Stomach (tissue), 4 donors: ENCODE data around the gene UBXN1.

ENCODE experiments used
- CTCF ChIP-seq, 7 experiments: fragments of 450-650 bp in 4 of 7; fragments of 200-600 bp in 3 of 7; sonication (generic) in 3 of 7; IDR thresholded peaks; one replicate each; pipeline ENCODE4 v1.5.1; 2016 to 2019; ENCODE audit warnings: antibody characterized with exemption in 7 of 7, control low read depth in 2 of 7, mild to moderate bottlenecking in 1 of 7
- POLR2A ChIP-seq, 4 donors: fragments of 450-650 bp; IDR thresholded peaks; one replicate each; pipeline ENCODE4 v1.6.1; 2016; ENCODE audit warnings: antibody characterized with exemption in 4 of 4, control low read depth in 2 of 4, mild to moderate bottlenecking in 1 of 4, moderate library complexity in 1 of 4
- POLR2AphosphoS5 ChIP-seq, 3 donors: sonication (generic); formaldehyde crosslinking; IDR thresholded peaks; one replicate each; pipeline ENCODE4 v1.6.1; 2016; ENCODE audit warnings: antibody characterized with exemption in 3 of 3

- TF ChIP-seq POLR2A (IDR thresholded peaks at IDR 0.05) (no peak), CTCF (IDR thresholded peaks at IDR 0.05) (no peak), POLR2AphosphoS5 (IDR thresholded peaks at IDR 0.05) (no peak)
Measured at GRCh38 chr11:62649486-62649885, 29.4 kb downstream of the UBXN1 start.
